HepG2 (cell line): Measurements from ENCODE around the gene DUSP9. TPM values are rescaled to one million over a fixed set of nuclear protein-coding genes. Genes with fewer than 3 reads are reported as not detected.

ENCODE experiments used
- CEBPZ ChIP-seq: IDR thresholded peaks from 2 replicates; pipeline ENCODE4 v1.6.1; 2012; ENCODE audit warnings: low read length, improper control_type of control experiment
- DBP ChIP-seq: sonication (generic); formaldehyde crosslinking; IDR thresholded peaks from 2 replicates; pipeline ENCODE4 v1.4.0; 2020; ENCODE audit warnings: missing genetic modification reagents; ENCODE audit errors: not compliant biosample characterization
- GPN1 ChIP-seq: sonication (generic); formaldehyde crosslinking; IDR thresholded peaks from 2 replicates; pipeline ENCODE4 v1.5.1; 2020; ENCODE audit warnings: missing genetic modification reagents, borderline replicate concordance
- KLF15 ChIP-seq: sonication (generic); formaldehyde crosslinking; IDR thresholded peaks from 2 replicates; pipeline ENCODE4 v1.8.1; 2023; ENCODE audit warnings: borderline replicate concordance, mild to moderate bottlenecking, inconsistent platforms, missing genetic modification reagents, mixed read lengths
- NONO ChIP-seq, 2 experiments: fragments of 450-650 bp in 1 of 2; sonication (generic) in 1 of 2; formaldehyde crosslinking in 1 of 2; IDR thresholded peaks in 1 of 2; conservative IDR thresholded peaks in 1 of 2; 2 replicates each; pipeline versions ENCODE4 v1.6.1 to v1.8.0; 2017 to 2022; ENCODE audit warnings: mild to moderate bottlenecking in 1 of 2, missing genetic modification reagents in 1 of 2, moderate library complexity in 1 of 2
- NR2F6 ChIP-seq, 2 experiments: IDR thresholded peaks; 2 replicates each; pipeline ENCODE4 v1.6.1; 2016; ENCODE audit warnings: antibody characterized with exemption in 1 of 2, mild to moderate bottlenecking in 1 of 2
- PAXIP1 ChIP-seq: sonication (generic); formaldehyde crosslinking; conservative IDR thresholded peaks from 2 replicates; pipeline ENCODE4 v1.4.0; 2020; ENCODE audit warnings: mild to moderate bottlenecking, missing genetic modification reagents, moderate library complexity
- RBFOX2 ChIP-seq: fragments of 200-400 bp; formaldehyde crosslinking; IDR thresholded peaks from 2 replicates; pipeline ENCODE4 v1.6.1; 2017; ENCODE audit warnings: low read depth, mild to moderate bottlenecking, low read length
- RERE ChIP-seq: IDR thresholded peaks from 2 replicates; pipeline ENCODE4 v1.6.1; 2016; ENCODE audit warnings: low read depth, missing genetic modification reagents, missing compliant biosample characterization
- SMAD3 ChIP-seq: sonication (generic); formaldehyde crosslinking; IDR thresholded peaks from 2 replicates; pipeline ENCODE4 v1.4.0; 2020; ENCODE audit warnings: missing genetic modification reagents
- TCF7L2 ChIP-seq: IDR thresholded peaks from 2 replicates; pipeline ENCODE4 v1.6.1; 2011; ENCODE audit warnings: mild to moderate bottlenecking, low read depth, low read length, moderate library complexity
- ZFY ChIP-seq: sonication (generic); formaldehyde crosslinking; IDR thresholded peaks from 2 replicates; pipeline ENCODE4 v1.4.0; 2020; ENCODE audit warnings: missing genetic modification reagents
- ZNF326 ChIP-seq: sonication (generic); formaldehyde crosslinking; IDR thresholded peaks from 2 replicates; pipeline ENCODE4 v1.4.0; 2020; ENCODE audit warnings: missing genetic modification reagents, borderline replicate concordance
- ZNF703 ChIP-seq: sonication (generic); formaldehyde crosslinking; IDR thresholded peaks from 2 replicates; pipeline ENCODE4 v1.5.1; 2020; ENCODE audit warnings: missing genetic modification reagents, mild to moderate bottlenecking, moderate library complexity, borderline replicate concordance
- polyA plus RNA-seq, 8 experiments: library from polyadenylated mRNA; depleted of rRNA in 3 of 8; stranded (reverse) in 7 of 8; unstranded in 1 of 8; fragments of >200 nt; fragmentation: Illumina TruSeq in 4 of 8; extraction: Trizol in 4 of 8; gene quantifications; 2 replicates each; pipeline versions ENCODE4 v1.2.1 to v1.2.3, GENCODE V29; 2011 to 2016; ENCODE audit warnings: low read depth in 4 of 8, missing spikeins in 1 of 8, mixed read lengths in 1 of 8; ENCODE audit not compliant: insufficient read depth in 1 of 8
- total RNA-seq, 5 experiments: library from RNA; depleted of rRNA; stranded (reverse); fragments of >200 nt; fragmentation: Illumina TruSeq; extraction: Trizol; gene quantifications; 2 replicates each; pipeline ENCODE4 v1.2.3, GENCODE V29; 2016; ENCODE audit warnings: low read depth in 1 of 5

The DUSP9 gene
- total and polyA plus RNA-seq, 2 of the 13 experiments (the other 11 are each of a cell fraction or from before 2014, with no cell fraction given), result 235 to 435 TPM

GRCh38 chrX:153626863-153627674 lies 19.9 kb upstream of the DUSP9 start (continued):
- TF ChIP-seq SMAD3 (CRISPR knock-in tag) (no peak), RERE (CRISPR knock-in tag) (no peak), NONO (IDR thresholded peaks at IDR 0.05) (no peak), NONO (CRISPR knock-in tag; conservative IDR thresholded peaks at IDR 0.05) (peak; percentile 43; the same call in 1 of the 2 replicates), RBFOX2 (peak; percentile 27; the same call in 1 of the 2 replicates), TCF7L2 (no peak), ZNF703 (CRISPR knock-in tag) (no peak; the same call in 1 of the 2 replicates), NR2F6 (IDR thresholded peaks at IDR 0.05) (peak; percentile 61; the same call in 1 of the 2 replicates), NR2F6 (CRISPR knock-in tag; IDR thresholded peaks at IDR 0.05) (no peak; the same call in 1 of the 2 replicates), GPN1 (no peak), PAXIP1 (CRISPR knock-in tag) (peak; percentile 85), CEBPZ (no peak), KLF15 (CRISPR knock-in tag) (no peak), ZNF326 (CRISPR knock-in tag) (peak; percentile 51; the same call in 1 of the 2 replicates), DBP (CRISPR knock-in tag) (no peak), ZFY (no peak)
